Measurements from ENCODE around the gene ANAPC13. TPM values are rescaled to one million over a fixed set of nuclear protein-coding genes. Genes with fewer than 3 reads are reported as not detected.

Gene ANAPC13
- total RNA-seq, 1 experiment from 2014 or later, result 68.8 TPM

DNA sequence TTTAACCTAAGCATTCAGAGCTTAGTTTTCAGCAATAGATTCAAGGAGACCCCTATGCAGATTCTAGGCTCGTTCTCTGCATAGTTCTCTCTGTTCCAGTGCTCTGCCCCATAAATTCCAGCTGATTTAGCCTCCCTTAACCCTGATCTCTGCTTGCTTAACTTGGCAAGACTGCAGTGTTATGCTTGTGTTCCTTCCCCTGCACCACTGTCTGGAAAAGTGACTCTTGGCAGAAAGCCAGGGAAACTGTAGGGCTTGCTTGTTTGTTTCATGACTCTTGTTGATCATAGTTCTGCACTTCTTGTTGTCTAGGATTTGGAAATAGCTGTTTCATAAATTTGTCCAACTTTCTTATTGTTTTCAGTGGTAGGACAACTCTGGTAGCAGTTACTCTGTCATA is 40.1 kb downstream of the ANAPC13 start:
- peaks cover 3% of the 10 kb centered on the region; the same call in 1 of the 2 replicates for H3K4me1 ChIP-seq (ENCODE audit: control insufficient read depth, insufficient read depth, low read length)
- ChIA-PET CTCF (no interaction called here), POLR2A (no interaction called here)
- no peak overlapping the region for H3K4me3 ChIP-seq (ENCODE audit: low read depth in 2 of 2, low read length in 2 of 2)
- intact Hi-C loops (cut with micrococcal nuclease; ENCODE audit: unreplicated experiment), result no loop called here
- no peak overlapping the region for H3K27ac ChIP-seq (ENCODE audit: low read length)
- H3K9me3 ChIP-seq (ENCODE audit: control insufficient read depth, insufficient read depth, low read depth, low read length), result no peaks in the 10 kb centered on the region
- ATAC-seq (no peak), DNase-seq (ENCODE audit: low read depth, low spot score) (no peak)
- no peaks in the 10 kb centered on the region for H3K36me3 ChIP-seq (ENCODE audit: control insufficient read depth, insufficient read depth, low read length)
- in situ Hi-C loops (cut with HindIII; ENCODE audit: low pct_unique_long_range_greater_than_20kb, low sequenced_read_pairs), result no loop called here
- TF ChIP-seq POLR2AphosphoS5 (IDR thresholded peaks at IDR 0.05; ENCODE audit: low read depth, low read length), result no peak
- no TSS peak for BruUV-seq (replicated peaks)
- no peaks in the 10 kb centered on the region for H3K27me3 ChIP-seq (ENCODE audit: control insufficient read depth, insufficient read depth, low read length)

DNA sequence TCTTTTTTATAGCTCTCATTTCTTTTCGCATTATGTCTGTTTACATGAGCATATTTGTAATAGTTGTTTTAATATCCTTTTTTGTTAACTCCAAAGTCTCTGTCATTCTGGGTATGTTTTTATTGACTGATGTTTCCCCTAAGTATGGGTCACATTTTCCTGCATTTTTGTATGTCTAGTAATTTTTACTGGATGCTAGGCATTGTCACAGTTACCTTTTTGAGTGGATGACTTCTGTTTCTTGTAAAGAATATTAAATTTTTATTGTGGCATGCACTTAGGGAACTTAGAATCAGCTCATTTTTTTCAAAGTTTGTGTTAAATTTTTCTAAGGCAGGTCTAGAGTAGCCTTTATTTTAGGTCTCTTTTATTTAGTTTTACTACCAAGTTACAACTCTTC is 40.7 kb downstream of the ANAPC13 start:
- Histone ChIP-seq H3K27me3 (ENCODE audit: control insufficient read depth, insufficient read depth, low read length) (no peaks in the 10 kb centered on the region), H3K36me3 (ENCODE audit: control insufficient read depth, insufficient read depth, low read length) (no peaks in the 10 kb centered on the region), H3K4me1 (ENCODE audit: control insufficient read depth, insufficient read depth, low read length) (peaks cover 3% of the 10 kb centered on the region; the same call in 1 of the 2 replicates), H3K9me3 (ENCODE audit: control insufficient read depth, insufficient read depth, low read depth, low read length) (no peaks in the 10 kb centered on the region), H3K4me3 (ENCODE audit: low read depth in 2 of 2, low read length in 2 of 2) (no peak overlapping the region), H3K27ac (ENCODE audit: low read length) (no peak overlapping the region)
- DNase-seq (ENCODE audit: low read depth, low spot score), result no peak
- no peak for ATAC-seq
- TF ChIP-seq POLR2AphosphoS5 (IDR thresholded peaks at IDR 0.05; ENCODE audit: low read depth, low read length), result no peak
- no peak for TF ChIP-seq SIN3A (IDR thresholded peaks at IDR 0.05; ENCODE audit: borderline replicate concordance, insufficient read depth, low read depth, low read length)
- intact Hi-C loops (cut with micrococcal nuclease; ENCODE audit: unreplicated experiment) (no loop called here), in situ Hi-C loops (cut with HindIII; ENCODE audit: low pct_unique_long_range_greater_than_20kb, low sequenced_read_pairs) (no loop called here)
- BruUV-seq (replicated peaks), result no TSS peak
- ChIA-PET POLR2A (no interaction called here), CTCF (no interaction called here)

DNA sequence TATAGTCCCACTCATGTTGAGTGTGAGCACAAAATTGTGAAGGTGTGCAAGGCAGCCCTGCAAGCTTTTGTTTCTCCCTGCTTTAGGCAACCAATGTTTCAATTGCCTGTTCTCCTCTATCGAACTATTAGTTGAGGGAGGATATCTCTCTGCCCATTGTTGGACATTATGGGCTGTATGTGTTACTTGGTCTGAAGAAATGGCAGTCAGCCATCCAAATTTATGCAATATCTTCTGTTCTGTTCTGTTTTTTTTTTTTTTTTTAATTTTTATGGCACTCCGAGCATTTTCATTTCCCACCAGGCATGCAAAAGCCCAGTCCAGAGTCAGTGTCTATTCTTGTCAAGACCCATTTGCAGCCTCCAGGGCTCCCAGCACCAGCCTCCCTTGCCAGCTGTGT is 44.0 kb downstream of the ANAPC13 start:
- intact Hi-C loops (cut with micrococcal nuclease; ENCODE audit: unreplicated experiment) (no loop called here), in situ Hi-C loops (cut with HindIII; ENCODE audit: low pct_unique_long_range_greater_than_20kb, low sequenced_read_pairs) (no loop called here)
- CTCF ChIA-PET, result no interaction called here
- POLR2A ChIA-PET, result no interaction called here
- Histone ChIP-seq H3K4me1 (ENCODE audit: control insufficient read depth, insufficient read depth, low read length) (peaks cover 3% of the 10 kb centered on the region; the same call in 1 of the 2 replicates), H3K4me3 (ENCODE audit: low read depth in 2 of 2, low read length in 2 of 2) (no peak overlapping the region), H3K9me3 (ENCODE audit: control insufficient read depth, insufficient read depth, low read depth, low read length) (no peaks in the 10 kb centered on the region), H3K36me3 (ENCODE audit: control insufficient read depth, insufficient read depth, low read length) (no peaks in the 10 kb centered on the region), H3K27ac (ENCODE audit: low read length) (no peak overlapping the region), H3K27me3 (ENCODE audit: control insufficient read depth, insufficient read depth, low read length) (no peaks in the 10 kb centered on the region)
- DNase-seq (ENCODE audit: low read depth, low spot score), result no peak
- no peak for TF ChIP-seq SIN3A (IDR thresholded peaks at IDR 0.05; ENCODE audit: borderline replicate concordance, insufficient read depth, low read depth, low read length)
- no TSS peak for BruUV-seq (replicated peaks)
- ATAC-seq, result 0 out of 2 replicates have a peak, but pooled peaks have one; percentile 23

DNA sequence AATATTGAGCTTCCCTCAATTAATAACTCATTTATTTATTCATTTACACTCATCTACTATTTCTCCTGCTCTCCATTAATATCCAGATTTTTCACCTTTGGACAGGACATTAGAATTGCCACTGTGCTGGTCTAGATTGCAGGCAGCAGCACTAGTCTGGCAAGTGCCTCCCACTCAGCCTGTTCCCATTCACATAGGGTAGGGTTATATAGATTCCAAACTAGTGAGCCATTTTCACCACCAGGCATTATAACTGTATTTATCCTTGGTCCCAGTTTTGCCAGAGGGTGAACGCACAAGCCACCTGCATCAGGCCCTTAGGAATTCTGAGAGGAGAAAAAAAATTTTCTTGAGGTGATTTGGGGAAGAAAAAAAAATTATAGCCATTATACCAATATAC is 44.5 kb downstream of the ANAPC13 start:
- H3K4me1 ChIP-seq (ENCODE audit: control insufficient read depth, insufficient read depth, low read length), result peaks cover 3% of the 10 kb centered on the region; the same call in 1 of the 2 replicates
- no TSS peak for BruUV-seq (replicated peaks)
- no peak overlapping the region for H3K4me3 ChIP-seq (ENCODE audit: low read depth in 2 of 2, low read length in 2 of 2)
- no peaks in the 10 kb centered on the region for H3K9me3 ChIP-seq (ENCODE audit: control insufficient read depth, insufficient read depth, low read depth, low read length)
- in situ Hi-C loops (cut with HindIII; ENCODE audit: low pct_unique_long_range_greater_than_20kb, low sequenced_read_pairs) (no loop called here), intact Hi-C loops (cut with micrococcal nuclease; ENCODE audit: unreplicated experiment) (no loop called here)
- H3K36me3 ChIP-seq (ENCODE audit: control insufficient read depth, insufficient read depth, low read length), result no peaks in the 10 kb centered on the region
- TF ChIP-seq CTCF (IDR thresholded peaks at IDR 0.05) (no peak), POLR2AphosphoS5 (IDR thresholded peaks at IDR 0.05; ENCODE audit: low read depth, low read length) (no peak), REST (IDR thresholded peaks at IDR 0.05; ENCODE audit: insufficient read depth in 1 of 2, low read depth in 2 of 2, low read length in 1 of 2) (no peak), TCF7L2 (IDR thresholded peaks at IDR 0.05; ENCODE audit: low read depth, low read length) (no peak), SIN3A (IDR thresholded peaks at IDR 0.05; ENCODE audit: borderline replicate concordance, insufficient read depth, low read depth, low read length) (no peak)
- no peak for DNase-seq (ENCODE audit: low read depth, low spot score)
- CTCF ChIA-PET, result no interaction called here
- POLR2A ChIA-PET, result no interaction called here
- peak; percentile 67; the same call in 1 of the 2 replicates for ATAC-seq
- H3K27me3 ChIP-seq (ENCODE audit: control insufficient read depth, insufficient read depth, low read length), result no peaks in the 10 kb centered on the region
- H3K27ac ChIP-seq (ENCODE audit: low read length), result no peak overlapping the region
